CD4-positive, alpha-beta memory T cell (primary cell): ENCODE measurements around the gene ATP8A2. TPM values are rescaled to one million over a fixed set of nuclear protein-coding genes. Genes with fewer than 3 reads are reported as not detected.

Source experiments
- CTCF ChIA-PET: fragments of 350-600 bp; sonication (Branson Sonifier 250); formaldehyde crosslinking; loops from one replicate; lab custom pipeline; 2021; ENCODE audit warnings: inconsistent platforms; ENCODE audit not compliant: partially characterized antibody; lab: Charles Lee
- POLR2A ChIA-PET: fragments of 350-600 bp; sonication (Branson Sonifier 250); formaldehyde crosslinking; loops from one replicate; lab custom pipeline; 2021; ENCODE audit not compliant: partially characterized antibody; lab: Charles Lee
- DNase-seq, 5 donors: peaks; one replicate each; pipeline versions ENCODE4 v3.0.0 to v3.0.0-alpha.2; 2020 to 2022; ENCODE audit warnings: mixed read lengths in 1 of 5
- H3K27ac ChIP-seq: one replicate; pipeline ENCODE4 v1.7.0; 2013; ENCODE audit warnings: low read depth, low read length
- H3K27me3 ChIP-seq: 2 replicates; pipeline ENCODE4 v1.7.0; 2013; ENCODE audit warnings: mild to moderate bottlenecking, low read length, moderate library complexity; ENCODE audit not compliant: insufficient read depth
- H3K36me3 ChIP-seq: 2 replicates; pipeline ENCODE4 v1.7.0; 2013; ENCODE audit warnings: mild to moderate bottlenecking, low read length, moderate library complexity; ENCODE audit not compliant: insufficient read depth
- H3K4me1 ChIP-seq: 2 replicates; pipeline ENCODE4 v1.7.0; 2013; ENCODE audit warnings: mild to moderate bottlenecking, low read length, moderate library complexity; ENCODE audit not compliant: insufficient read depth
- H3K4me3 ChIP-seq, 2 donors: one replicate each; pipeline ENCODE4 v1.7.0; 2013; ENCODE audit warnings: low read length in 2 of 2, mild to moderate bottlenecking in 1 of 2
- H3K9me3 ChIP-seq, 2 donors: one replicate each; pipeline ENCODE4 v1.7.0; 2013; ENCODE audit warnings: low read length in 2 of 2, control low read depth in 1 of 2; ENCODE audit not compliant: control insufficient read depth in 1 of 2
- H3K27ac Mint-ChIP-seq, 7 donors: one replicate each; pipeline ENCODE4 v1.8.0; 2020 to 2021; ENCODE audit warnings: mixed read lengths in 7 of 7, mild to moderate bottlenecking in 6 of 7, inconsistent platforms in 3 of 7, moderate library complexity in 3 of 7
- H3K27me3 Mint-ChIP-seq, 2 donors: one replicate each; pipeline ENCODE4 v1.8.0; 2020 to 2021; ENCODE audit warnings: mixed read lengths in 2 of 2
- H3K36me3 Mint-ChIP-seq, 2 donors: one replicate each; pipeline ENCODE4 v1.8.0; 2020 to 2021; ENCODE audit warnings: mixed read lengths in 2 of 2, inconsistent platforms in 1 of 2, mild to moderate bottlenecking in 1 of 2
- H3K4me1 Mint-ChIP-seq, 4 donors: one replicate each; pipeline ENCODE4 v1.8.0; 2020 to 2021; ENCODE audit warnings: mixed read lengths in 4 of 4, mild to moderate bottlenecking in 1 of 4
- H3K4me3 Mint-ChIP-seq, 8 donors: one replicate each; pipeline ENCODE4 v1.8.0; 2020 to 2021; ENCODE audit warnings: mixed read lengths in 8 of 8, mild to moderate bottlenecking in 7 of 8, moderate library complexity in 6 of 8, inconsistent platforms in 3 of 8
- H3K9me3 Mint-ChIP-seq, 8 donors: one replicate each; pipeline ENCODE4 v1.8.0; 2020 to 2021; ENCODE audit warnings: mixed read lengths in 8 of 8, mild to moderate bottlenecking in 5 of 8, inconsistent platforms in 3 of 8, moderate library complexity in 1 of 8
- intact Hi-C: fragments of 100-400 bp; cut with micrococcal nuclease; formaldehyde crosslinking; loops from one replicate; pipeline ENCODE4 v1.15.1; 2023
- polyA plus RNA-seq, 2 donors: library from polyadenylated mRNA; unstranded; fragments of 300-500 nt; fragmentation: Illumina TruSeq; gene quantifications; one replicate each; pipeline ENCODE4 v1.2.3, GENCODE V29; 2021
- total RNA-seq, 2 experiments: library from RNA; stranded (reverse); gene quantifications; one replicate each; pipeline ENCODE4 v1.2.3, GENCODE V29; 2021

ATP8A2 gene
- total and polyA plus RNA-seq, 4 experiments from 2014 or later, result 0.36 to 0.93 (median 0.67) TPM

GRCh38 chr13:25584087-25584486, 212.3 kb downstream of the ATP8A2 start:
- intact Hi-C loops, result no loop called here
- CTCF ChIA-PET, result interaction anchor here (1.7 kb wide), 1 partner anchor 9 kb away, joined by 8 read pairs; no protein-coding TSS in a partner anchor

GRCh38 chr13:25585000-25585399, 213.2 kb downstream of the ATP8A2 start:
- Histone ChIP-seq H3K4me1 (no peaks in the 10 kb centered on the region), H3K27ac (no peak overlapping the region), H3K9me3 (no peaks in the 10 kb centered on the region), H3K36me3 (no peaks in the 10 kb centered on the region), H3K4me3 (no peak overlapping the region), H3K27me3 (no peaks in the 10 kb centered on the region)
- no peak overlapping the region for H3K4me3 Mint-ChIP-seq
- ChIA-PET POLR2A (no interaction called here), CTCF (no interaction called here)
- no peaks in the 10 kb centered on the region for H3K4me1 Mint-ChIP-seq
- H3K27ac Mint-ChIP-seq, result no peak overlapping the region
- H3K36me3 Mint-ChIP-seq, result no peaks in the 10 kb centered on the region
- intact Hi-C loops, result no loop called here
- H3K9me3 Mint-ChIP-seq, result no peaks in the 10 kb centered on the region
- DNase-seq, result no peak
- H3K27me3 Mint-ChIP-seq, result peaks cover 11 to 12% of the 10 kb centered on the region in 2 donors

More at GRCh38 chr13:25584087-25584486, 212.3 kb downstream of the ATP8A2 start:
- no peaks in the 10 kb centered on the region for H3K36me3 ChIP-seq
- H3K27me3 Mint-ChIP-seq, result peaks cover 15 to 16% of the 10 kb centered on the region in 2 donors
- POLR2A ChIA-PET, result no interaction called here
- no peak overlapping the region for H3K4me3 ChIP-seq
- H3K4me3 Mint-ChIP-seq, result no peak overlapping the region
- H3K4me1 ChIP-seq, result no peaks in the 10 kb centered on the region
- no peaks in the 10 kb centered on the region for H3K9me3 Mint-ChIP-seq
- no peak overlapping the region for H3K27ac ChIP-seq
- no peak for DNase-seq
- no peaks in the 10 kb centered on the region for H3K4me1 Mint-ChIP-seq
- no peak overlapping the region for H3K27ac Mint-ChIP-seq
- H3K9me3 ChIP-seq, result no peaks in the 10 kb centered on the region
- H3K36me3 Mint-ChIP-seq, result no peaks in the 10 kb centered on the region
- no peaks in the 10 kb centered on the region for H3K27me3 ChIP-seq

DNA sequence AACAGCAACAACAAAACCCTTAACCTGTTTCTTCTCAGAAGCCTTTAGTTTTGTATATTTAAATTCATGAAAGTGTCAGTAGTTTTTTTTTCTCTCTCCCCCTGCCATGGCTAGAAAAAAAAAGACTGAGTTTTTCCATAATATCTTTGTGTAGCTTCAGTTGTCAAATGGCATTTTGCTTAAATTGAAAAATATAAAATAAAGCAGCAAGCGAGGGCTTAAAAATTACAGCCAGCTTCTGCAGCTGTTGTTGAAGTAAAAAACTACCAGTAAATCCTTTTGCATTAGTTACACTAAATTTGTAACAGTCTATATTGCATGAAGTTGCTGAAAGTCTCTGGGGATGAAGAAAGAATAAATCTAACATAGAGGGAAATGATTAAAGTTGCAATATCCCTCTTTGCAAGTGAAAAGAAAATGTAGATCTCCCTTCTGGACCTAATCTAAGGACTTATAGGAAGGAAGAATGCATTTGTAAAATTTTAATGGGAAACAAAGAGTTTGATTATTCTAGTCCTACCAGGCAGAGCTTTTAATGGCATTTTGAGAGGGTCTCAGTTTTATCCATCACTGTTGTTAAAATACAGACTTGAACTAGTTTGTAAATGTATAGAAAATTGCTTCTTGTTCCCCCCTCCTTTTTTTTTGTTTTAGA, 215.7 kb downstream of the ATP8A2 start:
- ChIA-PET POLR2A (no interaction called here), CTCF (no interaction called here)
- Histone ChIP-seq H3K9me3 (no peaks in the 10 kb centered on the region), H3K27ac (no peak overlapping the region), H3K4me3 (no peak overlapping the region), H3K27me3 (no peaks in the 10 kb centered on the region), H3K4me1 (no peaks in the 10 kb centered on the region), H3K36me3 (no peaks in the 10 kb centered on the region)
- no peaks in the 10 kb centered on the region for H3K9me3 Mint-ChIP-seq
- H3K36me3 Mint-ChIP-seq, result no peaks in the 10 kb centered on the region
- H3K27ac Mint-ChIP-seq, result no peak overlapping the region
- H3K27me3 Mint-ChIP-seq, result peaks cover 11 to 18% of the 10 kb centered on the region in 2 donors
- intact Hi-C loops, result no loop called here
- no peak overlapping the region for H3K4me3 Mint-ChIP-seq
- no peaks in the 10 kb centered on the region for H3K4me1 Mint-ChIP-seq
- no peak for DNase-seq

DNA sequence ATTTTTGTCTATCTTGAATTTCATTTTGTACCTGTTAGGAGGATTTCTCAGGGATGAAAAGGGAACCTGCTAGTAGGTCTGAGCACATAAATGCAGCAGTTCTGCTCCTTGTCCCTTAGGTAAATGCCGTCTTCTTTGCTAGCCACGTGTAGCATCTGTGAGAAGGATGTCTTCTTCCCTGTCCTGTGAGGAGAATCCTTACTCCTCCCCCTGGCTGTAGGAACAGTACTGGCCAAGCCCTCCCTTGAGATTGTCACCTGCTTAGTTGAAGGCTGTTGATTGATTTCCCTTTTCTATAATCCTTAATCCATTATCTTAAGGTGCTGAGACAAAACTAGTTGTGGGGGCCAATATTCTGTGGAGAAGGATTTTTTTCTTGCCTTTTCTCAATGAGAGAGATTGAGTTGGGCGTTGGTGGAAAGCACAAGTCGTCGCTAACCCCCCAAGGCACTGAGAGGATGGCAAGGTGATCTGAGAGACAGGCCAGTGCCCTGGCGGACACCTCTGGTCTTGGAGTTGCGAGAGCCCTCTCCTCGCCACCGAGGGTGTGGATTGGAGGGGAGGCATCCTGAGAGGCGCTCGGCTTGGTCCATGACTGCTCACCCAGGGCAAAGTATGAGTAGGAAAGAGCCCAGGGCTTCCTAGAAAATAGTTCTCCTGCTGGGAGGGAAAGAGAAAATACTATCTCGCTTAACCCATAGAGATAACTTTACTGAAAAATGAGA, 216.7 kb downstream of the ATP8A2 start:
- Mint-ChIP-seq H3K27ac (peak overlapping the region in 1 of 7 donors; percentile 32), H3K9me3 (no peaks in the 10 kb centered on the region), H3K4me1 (no peaks in the 10 kb centered on the region), H3K27me3 (peaks cover 11 to 16% of the 10 kb centered on the region in 2 donors), H3K4me3 (no peak overlapping the region), H3K36me3 (no peaks in the 10 kb centered on the region)
- CTCF ChIA-PET, result no interaction called here
- no peaks in the 10 kb centered on the region for H3K9me3 ChIP-seq
- H3K4me3 ChIP-seq, result no peak overlapping the region
- no peaks in the 10 kb centered on the region for H3K36me3 ChIP-seq
- no peaks in the 10 kb centered on the region for H3K4me1 ChIP-seq
- intact Hi-C loops, result no loop called here
- no peak for DNase-seq
- no peak overlapping the region for H3K27ac ChIP-seq
- no peaks in the 10 kb centered on the region for H3K27me3 ChIP-seq
- POLR2A ChIA-PET, result no interaction called here

DNA sequence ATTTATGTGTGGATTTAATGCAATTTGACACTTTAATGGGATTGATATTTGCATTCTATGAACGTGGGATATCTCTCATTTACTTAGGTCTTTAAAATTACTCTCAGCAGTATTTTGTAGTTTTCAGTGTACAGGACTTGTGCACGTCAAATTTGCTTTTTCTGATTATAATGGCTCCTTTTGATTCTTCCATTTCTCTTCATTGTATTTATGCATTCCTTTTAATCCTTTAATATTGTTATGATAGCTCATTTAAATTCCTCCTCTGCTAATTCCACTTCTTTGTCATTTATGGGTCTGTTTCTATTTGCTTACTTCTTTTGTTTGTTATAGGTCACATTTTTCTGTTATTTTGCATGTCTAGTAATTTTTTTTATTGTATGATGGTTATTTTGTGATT, 226.6 kb downstream of the ATP8A2 start:
- Histone ChIP-seq H3K4me1 (no peaks in the 10 kb centered on the region), H3K4me3 (no peak overlapping the region), H3K9me3 (no peaks in the 10 kb centered on the region), H3K27ac (no peak overlapping the region), H3K36me3 (no peaks in the 10 kb centered on the region), H3K27me3 (no peaks in the 10 kb centered on the region)
- intact Hi-C loops, result no loop called here
- Mint-ChIP-seq H3K27ac (no peak overlapping the region), H3K4me1 (no peaks in the 10 kb centered on the region), H3K36me3 (no peaks in the 10 kb centered on the region), H3K27me3 (peaks cover 17 to 25% of the 10 kb centered on the region in 2 donors), H3K9me3 (peaks cover 0 to 5% (median 0%) of the 10 kb centered on the region in 8 donors), H3K4me3 (no peak overlapping the region)
- no peak for DNase-seq
- ChIA-PET CTCF (interaction anchor here (0.9 kb wide), 1 partner anchor 24 kb away, joined by 5 read pairs; no protein-coding TSS in a partner anchor), POLR2A (no interaction called here)

GRCh38 chr13:25602176-25602575, 230.4 kb downstream of the ATP8A2 start:
- Histone ChIP-seq H3K4me1 (no peaks in the 10 kb centered on the region), H3K36me3 (no peaks in the 10 kb centered on the region), H3K27me3 (no peaks in the 10 kb centered on the region), H3K4me3 (no peak overlapping the region), H3K9me3 (no peaks in the 10 kb centered on the region), H3K27ac (no peak overlapping the region)
- intact Hi-C loops, result no loop called here
- ChIA-PET POLR2A (no interaction called here), CTCF (no interaction called here)
- H3K9me3 Mint-ChIP-seq, result peaks cover 0 to 5% (median 0%) of the 10 kb centered on the region in 8 donors
- H3K36me3 Mint-ChIP-seq, result no peaks in the 10 kb centered on the region
- no peaks in the 10 kb centered on the region for H3K4me1 Mint-ChIP-seq
- DNase-seq, result no peak
- no peak overlapping the region for H3K27ac Mint-ChIP-seq
- H3K27me3 Mint-ChIP-seq, result peaks cover 17 to 30% of the 10 kb centered on the region in 2 donors
- no peak overlapping the region for H3K4me3 Mint-ChIP-seq

DNA sequence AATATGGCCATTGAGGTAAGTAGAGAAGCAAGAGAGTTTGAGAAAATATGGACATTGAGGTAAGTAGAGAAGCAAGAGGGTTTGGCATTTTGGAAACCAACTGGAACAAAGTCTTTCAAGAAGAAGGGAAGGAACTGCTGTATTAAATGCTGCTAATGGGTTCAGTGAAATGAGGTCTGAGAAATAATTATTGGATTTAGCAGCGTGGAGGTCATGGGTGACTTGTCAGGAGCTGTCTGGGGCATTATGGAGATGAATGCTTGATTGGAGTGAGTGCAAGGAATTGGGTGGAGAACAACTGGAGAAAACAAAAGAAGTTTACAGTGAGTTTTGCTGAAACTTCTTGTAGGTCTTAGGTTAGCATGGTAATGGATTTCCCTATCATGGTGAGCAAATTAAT, 232.3 kb downstream of the ATP8A2 start:
- peaks cover 0 to 5% (median 0%) of the 10 kb centered on the region in 8 donors for H3K9me3 Mint-ChIP-seq
- CTCF ChIA-PET, result no interaction called here
- H3K4me1 Mint-ChIP-seq, result no peaks in the 10 kb centered on the region
- Histone ChIP-seq H3K27ac (no peak overlapping the region), H3K4me1 (no peaks in the 10 kb centered on the region), H3K9me3 (no peaks in the 10 kb centered on the region), H3K36me3 (no peaks in the 10 kb centered on the region), H3K27me3 (no peaks in the 10 kb centered on the region), H3K4me3 (no peak overlapping the region)
- H3K27me3 Mint-ChIP-seq, result peaks cover 17 to 27% of the 10 kb centered on the region in 2 donors
- no peak overlapping the region for H3K27ac Mint-ChIP-seq
- DNase-seq, result no peak
- intact Hi-C loops, result no loop called here
- H3K36me3 Mint-ChIP-seq, result no peaks in the 10 kb centered on the region
- POLR2A ChIA-PET, result no interaction called here
- H3K4me3 Mint-ChIP-seq, result no peak overlapping the region
